SK-N-SH (cell line): ENCODE results near the gene CATSPERE. TPM values are rescaled to one million over a fixed set of nuclear protein-coding genes. Genes with fewer than 3 reads are reported as not detected.

ENCODE experiments used
- CTCF ChIA-PET: fragments of 300-600, 350-600 bp; formaldehyde crosslinking; extraction: SDS; loops from one replicate; lab custom pipeline; 2021; lab: Yijun Ruan, JAX
- POLR2A ChIA-PET: fragments of 350-600 bp; sonication (Branson Sonifier 250); formaldehyde crosslinking; extraction: SDS; loops from one replicate; lab custom pipeline; 2020; ENCODE audit warnings: antibody characterized with exemption, inconsistent platforms; lab: Yijun Ruan, JAX
- DNase-seq: peaks from one replicate; pipeline ENCODE4 v3.0.0; 2012
- H2AFZ ChIP-seq: fragments of 200-600 bp; sonication (generic); 2 replicates; pipeline ENCODE4 v1.8.1; 2016; ENCODE audit warnings: antibody characterized with exemption, mild to moderate bottlenecking, low read depth
- H3F3A ChIP-seq: fragments of 200-600 bp; sonication (generic); replicated peaks from 2 replicates; pipeline ENCODE3; 2016; ENCODE audit warnings: antibody characterized with exemption, mild to moderate bottlenecking; ENCODE audit not compliant: insufficient read depth
- H3K27ac ChIP-seq, 2 experiments: fragments of 200-500 bp in 1 of 2; fragments of 200-600 bp in 1 of 2; sonication (Bioruptor generic) in 1 of 2; sonication (generic), shearing (Covaris generic) in 1 of 2; 2 replicates each; pipeline versions ENCODE4 v1.5.1 to v1.6.1; 2014 to 2016; ENCODE audit warnings: low read depth in 2 of 2, inconsistent platforms in 1 of 2, low read length in 1 of 2, mild to moderate bottlenecking in 1 of 2, mixed read lengths in 1 of 2
- H3K27me3 ChIP-seq: fragments of 200-600 bp; sonication (generic), shearing (Covaris generic); 2 replicates; pipeline ENCODE4 v1.6.1; 2016; ENCODE audit warnings: mixed run types; ENCODE audit not compliant: insufficient read depth
- H3K36me3 ChIP-seq, 2 experiments: fragments of 200-500 bp in 1 of 2; fragments of 200-600 bp in 1 of 2; sonication (Bioruptor generic) in 1 of 2; sonication (generic) in 1 of 2; replicated peaks in 1 of 2; 2 replicates each; pipeline versions ENCODE3 to v1.5.1; 2014 to 2016; ENCODE audit warnings: low read length in 1 of 2, mild to moderate bottlenecking in 1 of 2; ENCODE audit not compliant: insufficient read depth in 2 of 2, control insufficient read depth in 1 of 2
- H3K4me1 ChIP-seq, 2 experiments: fragments of 200-500 bp in 1 of 2; fragments of 200-600 bp in 1 of 2; sonication (Bioruptor generic) in 1 of 2; sonication (generic), shearing (Covaris generic) in 1 of 2; 2 replicates each; pipeline versions ENCODE4 v1.5.1 to v1.6.1; 2014 to 2016; ENCODE audit warnings: low read depth in 1 of 2, low read length in 1 of 2, mixed run types in 1 of 2; ENCODE audit not compliant: insufficient read depth in 2 of 2, control insufficient read depth in 1 of 2
- H3K4me2 ChIP-seq: fragments of 200-600 bp; sonication (generic), shearing (Covaris generic); 2 replicates; pipeline ENCODE4 v1.6.1; 2017; ENCODE audit warnings: mixed run types
- H3K4me3 ChIP-seq, 2 experiments: fragments of 200-500 bp in 1 of 2; fragments of 200-600 bp in 1 of 2; sonication (Bioruptor generic) in 1 of 2; sonication (generic), shearing (Covaris generic) in 1 of 2; 2 replicates each; pipeline versions ENCODE4 v1.5.1 to v1.8.1; 2014 to 2016; ENCODE audit warnings: low read depth in 2 of 2, inconsistent platforms in 1 of 2, low read length in 1 of 2, mild to moderate bottlenecking in 1 of 2, mixed read lengths in 1 of 2, moderate library complexity in 1 of 2
- H3K79me2 ChIP-seq: fragments of 200-600 bp; sonication (generic); 2 replicates; pipeline ENCODE4 v1.8.1; 2017; ENCODE audit warnings: mild to moderate bottlenecking; ENCODE audit not compliant: insufficient read depth
- H3K9ac ChIP-seq: fragments of 200-600 bp; sonication (generic); 2 replicates; pipeline ENCODE4 v1.6.1; 2017; ENCODE audit warnings: mixed run types
- H3K9me2 ChIP-seq: fragments of 200-600 bp; sonication (generic); 2 replicates; pipeline ENCODE4 v1.6.1; 2017; ENCODE audit warnings: mixed run types
- H3K9me3 ChIP-seq: fragments of 200-600 bp; sonication (generic); 2 replicates; pipeline ENCODE4 v1.6.1; 2017; ENCODE audit warnings: mixed run types, mild to moderate bottlenecking, moderate library complexity
- H4K20me1 ChIP-seq: fragments of 200-600 bp; sonication (generic); 2 replicates; pipeline ENCODE4 v1.6.1; 2017; ENCODE audit warnings: mild to moderate bottlenecking, mixed run types; ENCODE audit not compliant: insufficient read depth
- CHD2 ChIP-seq: fragments of 150-350 bp; IDR thresholded peaks from 2 replicates; pipeline ENCODE4 v1.6.1; 2018; ENCODE audit warnings: low read length; ENCODE audit not compliant: partially characterized antibody
- CTCF ChIP-seq: fragments of 200-600 bp; sonication (generic); IDR thresholded peaks from 2 replicates; pipeline ENCODE4 v1.6.1; 2017; ENCODE audit warnings: antibody characterized with exemption, mild to moderate bottlenecking, moderate library complexity
- EP300 ChIP-seq, 2 experiments: IDR thresholded peaks; 2 replicates each; pipeline versions ENCODE4 v1.4.0 to v1.6.1; 2012; ENCODE audit warnings: borderline replicate concordance in 1 of 2, low read depth in 1 of 2, low read length in 1 of 2
- FOXM1 ChIP-seq: IDR thresholded peaks from 2 replicates; pipeline ENCODE4 v1.4.0; 2012; ENCODE audit warnings: low read depth, mild to moderate bottlenecking
- GABPA ChIP-seq: IDR thresholded peaks from 2 replicates; pipeline ENCODE4 v1.4.0; 2012; ENCODE audit warnings: low read depth, mild to moderate bottlenecking
- JUND ChIP-seq: IDR thresholded peaks from 2 replicates; pipeline ENCODE4 v1.4.0; 2012
- MEF2A ChIP-seq: IDR thresholded peaks from 2 replicates; pipeline ENCODE4 v1.4.0; 2012; ENCODE audit warnings: low read depth, borderline replicate concordance
- NFIC ChIP-seq: IDR thresholded peaks from 2 replicates; pipeline ENCODE4 v1.4.0; 2012; ENCODE audit warnings: borderline replicate concordance
- NRF1 ChIP-seq: IDR thresholded peaks from 2 replicates; pipeline ENCODE4 v1.6.1; 2012; ENCODE audit warnings: low read depth, mild to moderate bottlenecking, low read length
- POLR2AphosphoS5 ChIP-seq: IDR thresholded peaks from 2 replicates; pipeline ENCODE4 v1.6.1; 2012; ENCODE audit warnings: low read depth, low read length
- RAD21 ChIP-seq: IDR thresholded peaks from 2 replicates; pipeline ENCODE4 v1.6.1; 2012; ENCODE audit warnings: mild to moderate bottlenecking, low read length
- RCOR1 ChIP-seq: fragments of 150-350 bp; IDR thresholded peaks from 2 replicates; pipeline ENCODE4 v1.6.1; 2017; ENCODE audit warnings: antibody characterized with exemption, low read length
- RFX5 ChIP-seq: IDR thresholded peaks from 2 replicates; pipeline ENCODE4 v1.6.1; 2012; ENCODE audit warnings: mild to moderate bottlenecking, improper control_type of control experiment, low read length
- RXRA ChIP-seq: IDR thresholded peaks from 2 replicates; pipeline ENCODE4 v1.4.0; 2012; ENCODE audit warnings: low read depth, mild to moderate bottlenecking, borderline replicate concordance
- SMC3 ChIP-seq: IDR thresholded peaks from 2 replicates; pipeline ENCODE4 v1.6.1; 2012; ENCODE audit warnings: low read depth, low read length, improper control_type of control experiment
- TAF1 ChIP-seq: IDR thresholded peaks from 2 replicates; pipeline ENCODE4 v1.6.1; 2012; ENCODE audit warnings: low read depth, mild to moderate bottlenecking, low read length, moderate library complexity, borderline replicate concordance
- TCF12 ChIP-seq: IDR thresholded peaks from 2 replicates; pipeline ENCODE4 v1.4.0; 2012
- TEAD4 ChIP-seq: IDR thresholded peaks from 2 replicates; pipeline ENCODE4 v1.4.0; 2012; ENCODE audit warnings: mild to moderate bottlenecking, borderline replicate concordance; ENCODE audit not compliant: insufficient read depth
- USF1 ChIP-seq: IDR thresholded peaks from 2 replicates; pipeline ENCODE4 v1.4.0; 2012; ENCODE audit warnings: low read depth, borderline replicate concordance
- WGBS: methylation state at CpG from one replicate; pipeline ENCODE4 v1.1.6; 2017; ENCODE audit warnings: low lambda C conversion rate; 5-methylcytosine and 5-hydroxymethylcytosine counted together
- polyA plus RNA-seq, 3 experiments: library from polyadenylated mRNA; depleted of rRNA; stranded (reverse); fragments of >200 nt; gene quantifications; 2 replicates each; pipeline ENCODE4 v1.2.3, GENCODE V29; 2012
- TF ChIP-seq, protein P1 (sequence below): IDR thresholded peaks from 2 replicates; pipeline ENCODE4 v1.6.1; 2012; ENCODE audit warnings: mild to moderate bottlenecking, low read depth, low read length, moderate library complexity
- TF ChIP-seq, protein P2 (sequence below): IDR thresholded peaks from 2 replicates; pipeline ENCODE4 v1.4.0; 2012; ENCODE audit warnings: low read depth, borderline replicate concordance

CATSPERE gene
- polyA plus RNA-seq, 1 of the 3 experiments (the other 2 are of a cell fraction), result 0.30 TPM

DNA sequence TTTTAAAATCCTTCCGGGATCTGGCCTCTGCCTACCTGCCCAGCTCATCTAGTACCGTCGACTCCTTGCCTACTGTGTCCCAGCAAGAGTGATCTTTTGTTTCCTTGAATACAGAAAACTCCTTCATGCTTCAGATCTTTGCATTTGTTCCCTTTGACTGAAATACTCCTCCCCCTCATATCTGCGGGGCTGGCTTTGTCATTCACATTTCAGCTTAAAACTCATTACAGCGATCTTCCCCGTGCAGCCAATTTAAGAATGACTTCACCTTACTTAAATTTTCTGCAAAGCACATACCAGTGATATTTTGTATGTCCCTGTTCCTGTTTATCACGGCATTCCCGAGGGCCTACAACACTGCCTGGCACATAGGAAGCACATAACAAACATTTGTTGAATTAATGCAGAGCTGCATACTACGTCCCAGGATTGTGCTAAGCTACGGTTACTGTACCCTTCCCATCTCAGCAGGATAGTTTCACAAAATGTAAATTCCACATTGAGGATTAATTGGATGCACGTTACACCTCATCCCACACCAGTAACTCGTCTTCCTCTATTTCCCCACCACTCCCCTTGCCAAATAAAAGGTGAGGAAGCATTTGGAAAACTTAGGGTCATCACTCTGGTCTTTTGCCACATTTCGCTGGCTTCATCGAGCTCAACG, 191.0 kb downstream of the CATSPERE start (continued):
- no peak for TF ChIP-seq RAD21
- no peak for TF ChIP-seq RFX5
- TF ChIP-seq SMC3, result no peak

- no peaks in the 10 kb centered on the region for H3K27me3 ChIP-seq
- H3K4me1 ChIP-seq, result peaks cover 16 to 17% of the 10 kb centered on the region in 2 experiments; a peak in 3 of 4 replicates
- peaks cover 12 to 13% of the 10 kb centered on the region in 2 experiments for H3K36me3 ChIP-seq
- peak within 1 kb of the TSS; percentile 77 for H3K9ac ChIP-seq
- peaks cover 19% of the 10 kb centered on the region; the same call in 1 of the 2 replicates for H4K20me1 ChIP-seq
- peak within 1 kb of the TSS; percentile 76 to 93 for H3K27ac ChIP-seq
- WGBS, result under 1% methylated on average over 25 of the region's 81 CpGs
- DNase-seq, result peak; percentile 98
- H3F3A ChIP-seq, result no peaks in the 10 kb centered on the region
- CTCF ChIA-PET, result interaction anchor here (0.9 to 1.4 kb wide), 5 partner anchors 12 to 390 kb away, joined by 3 to 5 read pairs (median 3); no protein-coding TSS in a partner anchor
- H3K4me3 ChIP-seq, result peak within 1 kb of the TSS; percentile 84 to 99
- H3K9me2 ChIP-seq, result no peaks in the 10 kb centered on the region
- POLR2A ChIA-PET, result interaction anchor here (0.6 to 1.4 kb wide), 4 partner anchors 12 to 182 kb away, joined by 3 read pairs; no protein-coding TSS in a partner anchor
- H3K9me3 ChIP-seq, result no peaks in the 10 kb centered on the region
- peak within 1 kb of the TSS; percentile 84 for H3K4me2 ChIP-seq
- H2AFZ ChIP-seq, result peak within 1 kb of the TSS; percentile 90
- peaks cover 47% of the 10 kb centered on the region for H3K79me2 ChIP-seq
- no peak for TF ChIP-seq NFIC
- TF ChIP-seq USF1, result peak; percentile 77
- TF ChIP-seq RXRA, result no peak
- TF ChIP-seq NRF1, result peak; percentile 71
- peak; percentile 85 for TF ChIP-seq POLR2AphosphoS5
- no peak for TF ChIP-seq JUND
- no peak for TF ChIP-seq EP300 (IDR thresholded peaks at IDR 0.05; ENCODE audit: borderline replicate concordance in 1 of 2, low read depth in 1 of 2, low read length in 1 of 2)
- peak; percentile 57 for TF ChIP-seq GABPA
- TF ChIP-seq FOXM1, result no peak
- no peak for TF ChIP-seq RCOR1
- peak; percentile 83 for TF ChIP-seq CHD2
- TF ChIP-seq TCF12, result peak; percentile 39; the same call in 1 of the 2 replicates
- TF ChIP-seq RAD21, result peak; percentile 35; the same call in 1 of the 2 replicates
- TF ChIP-seq, protein P1, sequence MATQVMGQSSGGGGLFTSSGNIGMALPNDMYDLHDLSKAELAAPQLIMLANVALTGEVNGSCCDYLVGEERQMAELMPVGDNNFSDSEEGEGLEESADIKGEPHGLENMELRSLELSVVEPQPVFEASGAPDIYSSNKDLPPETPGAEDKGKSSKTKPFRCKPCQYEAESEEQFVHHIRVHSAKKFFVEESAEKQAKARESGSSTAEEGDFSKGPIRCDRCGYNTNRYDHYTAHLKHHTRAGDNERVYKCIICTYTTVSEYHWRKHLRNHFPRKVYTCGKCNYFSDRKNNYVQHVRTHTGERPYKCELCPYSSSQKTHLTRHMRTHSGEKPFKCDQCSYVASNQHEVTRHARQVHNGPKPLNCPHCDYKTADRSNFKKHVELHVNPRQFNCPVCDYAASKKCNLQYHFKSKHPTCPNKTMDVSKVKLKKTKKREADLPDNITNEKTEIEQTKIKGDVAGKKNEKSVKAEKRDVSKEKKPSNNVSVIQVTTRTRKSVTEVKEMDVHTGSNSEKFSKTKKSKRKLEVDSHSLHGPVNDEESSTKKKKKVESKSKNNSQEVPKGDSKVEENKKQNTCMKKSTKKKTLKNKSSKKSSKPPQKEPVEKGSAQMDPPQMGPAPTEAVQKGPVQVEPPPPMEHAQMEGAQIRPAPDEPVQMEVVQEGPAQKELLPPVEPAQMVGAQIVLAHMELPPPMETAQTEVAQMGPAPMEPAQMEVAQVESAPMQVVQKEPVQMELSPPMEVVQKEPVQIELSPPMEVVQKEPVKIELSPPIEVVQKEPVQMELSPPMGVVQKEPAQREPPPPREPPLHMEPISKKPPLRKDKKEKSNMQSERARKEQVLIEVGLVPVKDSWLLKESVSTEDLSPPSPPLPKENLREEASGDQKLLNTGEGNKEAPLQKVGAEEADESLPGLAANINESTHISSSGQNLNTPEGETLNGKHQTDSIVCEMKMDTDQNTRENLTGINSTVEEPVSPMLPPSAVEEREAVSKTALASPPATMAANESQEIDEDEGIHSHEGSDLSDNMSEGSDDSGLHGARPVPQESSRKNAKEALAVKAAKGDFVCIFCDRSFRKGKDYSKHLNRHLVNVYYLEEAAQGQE, result peak; percentile 46; the same call in 1 of the 2 replicates
- no peak for TF ChIP-seq MEF2A
- peak; percentile 68 for TF ChIP-seq CTCF
- TF ChIP-seq, protein P2, sequence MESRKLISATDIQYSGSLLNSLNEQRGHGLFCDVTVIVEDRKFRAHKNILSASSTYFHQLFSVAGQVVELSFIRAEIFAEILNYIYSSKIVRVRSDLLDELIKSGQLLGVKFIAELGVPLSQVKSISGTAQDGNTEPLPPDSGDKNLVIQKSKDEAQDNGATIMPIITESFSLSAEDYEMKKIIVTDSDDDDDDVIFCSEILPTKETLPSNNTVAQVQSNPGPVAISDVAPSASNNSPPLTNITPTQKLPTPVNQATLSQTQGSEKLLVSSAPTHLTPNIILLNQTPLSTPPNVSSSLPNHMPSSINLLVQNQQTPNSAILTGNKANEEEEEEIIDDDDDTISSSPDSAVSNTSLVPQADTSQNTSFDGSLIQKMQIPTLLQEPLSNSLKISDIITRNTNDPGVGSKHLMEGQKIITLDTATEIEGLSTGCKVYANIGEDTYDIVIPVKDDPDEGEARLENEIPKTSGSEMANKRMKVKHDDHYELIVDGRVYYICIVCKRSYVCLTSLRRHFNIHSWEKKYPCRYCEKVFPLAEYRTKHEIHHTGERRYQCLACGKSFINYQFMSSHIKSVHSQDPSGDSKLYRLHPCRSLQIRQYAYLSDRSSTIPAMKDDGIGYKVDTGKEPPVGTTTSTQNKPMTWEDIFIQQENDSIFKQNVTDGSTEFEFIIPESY, result no peak; the same call in 1 of the 2 replicates
- peak; percentile 90 for TF ChIP-seq TAF1
- no peak for TF ChIP-seq TEAD4
These were observed 191.8 kb downstream of the CATSPERE start, which contains the start of gene DESI2 for GRCh38 chr1:244652623-244653438. Gene DESI2 (plus strand): TSS chr1:244653126. CDS start chr1:244653314, 188 bp downstream.
